Endothelial cell of umbilical vein (primary cell): Measurements from ENCODE around the gene CDC37L1. TPM values are rescaled to one million over a fixed set of nuclear protein-coding genes. Genes with fewer than 3 reads are reported as not detected.

Experiments
- BruUV-seq: library from RNA; stranded (reverse); fragments of 400-500 nt; replicated peaks from 2 replicates; lab custom pipeline; 2021; lab: Mats Ljungman, UMichigan
- CTCF ChIA-PET: fragments of 300-600, 350-600 bp; sonication (Branson Sonifier 250); formaldehyde crosslinking; loops from one replicate; lab custom pipeline; 2021; ENCODE audit warnings: antibody characterized with exemption, inconsistent platforms; lab: Charles Lee
- POLR2A ChIA-PET: fragments of 300-600, 350-600 bp; sonication (Branson Sonifier 250); formaldehyde crosslinking; loops from one replicate; lab custom pipeline; 2021; ENCODE audit warnings: antibody characterized with exemption, inconsistent platforms; lab: Charles Lee
- DNase-seq: peaks from one replicate; pipeline ENCODE4 v3.0.0-alpha.2; 2011; ENCODE audit warnings: low read depth, low spot score
- FAIRE-seq: peaks from 2 replicates; lab custom pipeline; 2011; peaks lifted over from hg19 to GRCh38; lab: Jason Lieb, UNC
- H2AFZ ChIP-seq: 2 replicates; pipeline ENCODE4 v1.6.0; 2012; ENCODE audit warnings: low read depth, low read length, control low read depth, inconsistent platforms
- H3K27ac ChIP-seq: 2 replicates; pipeline ENCODE4 v1.5.1; 2011; ENCODE audit warnings: low read depth, mild to moderate bottlenecking, control low read depth, low read length, moderate library complexity; ENCODE audit not compliant: insufficient read depth
- H3K27me3 ChIP-seq, 2 experiments: 2 replicates each; pipeline versions ENCODE4 v1.6.0 to v1.6.1; 2011; ENCODE audit warnings: low read length in 2 of 2, mixed read lengths in 1 of 2; ENCODE audit not compliant: control insufficient read depth in 2 of 2, insufficient read depth in 2 of 2
- H3K36me3 ChIP-seq, 2 experiments: 2 replicates in 1 of 2; 3 replicates in 1 of 2; pipeline ENCODE4 v1.5.1; 2011; ENCODE audit warnings: low read length in 2 of 2, mild to moderate bottlenecking in 1 of 2, moderate library complexity in 1 of 2; ENCODE audit not compliant: control insufficient read depth in 2 of 2, insufficient read depth in 2 of 2; ENCODE audit errors: extremely low read depth in 1 of 2
- H3K4me1 ChIP-seq: 3 replicates; pipeline ENCODE4 v1.5.1; 2011; ENCODE audit warnings: mild to moderate bottlenecking, low read length; ENCODE audit not compliant: control insufficient read depth, insufficient read depth; ENCODE audit errors: extremely low read depth
- H3K4me2 ChIP-seq: 2 replicates; pipeline ENCODE4 v1.6.1; 2011; ENCODE audit warnings: low read length, control low read depth, mixed read lengths; ENCODE audit not compliant: insufficient read depth
- H3K4me3 ChIP-seq, 3 experiments: fragments of 200-600 bp in 1 of 3; sonication (generic), shearing (Covaris generic) in 1 of 3; replicated peaks in 1 of 3; 2 replicates each; pipeline ENCODE4 v1.5.1; 2011 to 2016; ENCODE audit warnings: control low read depth in 3 of 3, low read length in 3 of 3, mild to moderate bottlenecking in 2 of 3, inconsistent platforms in 1 of 3, low read depth in 1 of 3, moderate library complexity in 1 of 3; ENCODE audit not compliant: insufficient read depth in 1 of 3
- H3K79me2 ChIP-seq: 2 replicates; pipeline ENCODE4 v1.6.0; 2012; ENCODE audit warnings: low read length, inconsistent platforms; ENCODE audit not compliant: control insufficient read depth, insufficient read depth
- H3K9ac ChIP-seq: replicated peaks from 2 replicates; pipeline ENCODE3; 2011; ENCODE audit warnings: low read length, control low read depth; ENCODE audit not compliant: insufficient read depth; ENCODE audit errors: extremely low read depth
- H3K9me1 ChIP-seq: replicated peaks from 3 replicates; pipeline ENCODE4 v1.6.0; 2011; ENCODE audit warnings: mild to moderate bottlenecking, low read length; ENCODE audit not compliant: control insufficient read depth, insufficient read depth; ENCODE audit errors: extremely low read depth
- H3K9me3 ChIP-seq: replicated peaks from 2 replicates; pipeline ENCODE4 v1.5.1; 2012; ENCODE audit warnings: low read length, inconsistent platforms; ENCODE audit not compliant: control insufficient read depth, insufficient read depth
- H4K20me1 ChIP-seq: replicated peaks from 2 replicates; pipeline ENCODE3; 2011; ENCODE audit warnings: mild to moderate bottlenecking, low read length; ENCODE audit not compliant: control insufficient read depth, insufficient read depth; ENCODE audit errors: extremely low read depth
- CTCF ChIP-seq, 2 donors: IDR thresholded peaks; 1 replicate in 1 of 2; 2 replicates in 1 of 2; pipeline ENCODE4 v1.5.1; 2011; ENCODE audit warnings: low read length in 2 of 2, mild to moderate bottlenecking in 2 of 2, moderate library complexity in 2 of 2, control low read depth in 1 of 2, inconsistent platforms in 1 of 2, low read depth in 1 of 2; ENCODE audit not compliant: insufficient read depth in 1 of 2; ENCODE audit errors: extremely low read depth in 1 of 2
- EZH2 ChIP-seq: IDR thresholded peaks from 2 replicates; pipeline ENCODE4 v1.6.1; 2012; ENCODE audit warnings: borderline replicate concordance, low read depth, mild to moderate bottlenecking, moderate library complexity, low read length, inconsistent platforms; ENCODE audit not compliant: severe bottlenecking
- FOS ChIP-seq: IDR thresholded peaks from 2 replicates; pipeline ENCODE4 v1.6.1; 2011; ENCODE audit warnings: mild to moderate bottlenecking, low read length, moderate library complexity, borderline replicate concordance; ENCODE audit not compliant: insufficient read depth
- GATA2 ChIP-seq: IDR thresholded peaks from 2 replicates; pipeline ENCODE4 v1.7.0; 2011; ENCODE audit warnings: low read depth, mild to moderate bottlenecking, moderate library complexity, mixed read lengths, low read length; ENCODE audit not compliant: insufficient read length, insufficient read depth
- JUN ChIP-seq: IDR thresholded peaks from 2 replicates; pipeline ENCODE4 v1.6.1; 2011; ENCODE audit warnings: borderline replicate concordance, low read depth; ENCODE audit not compliant: insufficient read length, insufficient read depth
- MAX ChIP-seq: IDR thresholded peaks from 2 replicates; pipeline ENCODE4 v1.6.1; 2011; ENCODE audit not compliant: insufficient read depth, insufficient read length
- MYC ChIP-seq: IDR thresholded peaks from one replicate; pipeline ENCODE4 v1.6.1; 2011; ENCODE audit warnings: mild to moderate bottlenecking, low read depth, low read length
- POLR2A ChIP-seq: IDR thresholded peaks from 2 replicates; pipeline ENCODE4 v1.6.1; 2012; ENCODE audit warnings: low read depth, mild to moderate bottlenecking, control low read depth, low read length
- POLR2AphosphoS5 ChIP-seq: IDR thresholded peaks from 2 replicates; pipeline ENCODE4 v1.6.1; 2012; ENCODE audit warnings: low read depth, mild to moderate bottlenecking, control low read depth, low read length, moderate library complexity; ENCODE audit not compliant: insufficient read depth
- dilution Hi-C: fragments of 300-500 bp; cut with MboI; formaldehyde crosslinking; loops from one replicate; pipeline ENCODE4 v1.15.0; 2019; ENCODE audit warnings: low sequenced_read_pairs; ENCODE audit not compliant: extremely low pct_ligation_motif_present
- intact Hi-C: fragments of 100-400 bp; cut with micrococcal nuclease; formaldehyde crosslinking; loops from one replicate; pipeline ENCODE4 v1.10.0; 2022
- polyA plus RNA-seq, 4 experiments: library from polyadenylated mRNA; depleted of rRNA in 3 of 4; stranded (reverse) in 3 of 4; unstranded in 1 of 4; fragments of >200 nt; gene quantifications; 2 replicates each; pipeline versions ENCODE4 v1.2.1 to v1.2.3, GENCODE V29; 2011 to 2012; ENCODE audit warnings: missing spikeins in 1 of 4
- total RNA-seq: library from RNA; stranded (reverse); gene quantifications from 2 replicates; pipeline ENCODE4 v1.2.3, GENCODE V29; 2021

CDC37L1 gene
- total and polyA plus RNA-seq, 2 donors (not counting 3 experiments of a cell fraction or from before 2014, with no cell fraction given), result 2.6 to 6.8 TPM

- no TSS peak for BruUV-seq
- Histone ChIP-seq H3K79me2 (peaks cover 3% of the 10 kb centered on the region), H2AFZ (no peak overlapping the region), H4K20me1 (no peaks in the 10 kb centered on the region), H3K9ac (no peak overlapping the region), H3K9me3 (no peaks in the 10 kb centered on the region), H3K4me3 (no peak overlapping the region), H3K9me1 (no peaks in the 10 kb centered on the region), H3K27ac (no peak overlapping the region), H3K36me3 (peaks cover 0 to 8% of the 10 kb centered on the region in 2 experiments), H3K27me3 (no peaks in the 10 kb centered on the region), H3K4me2 (no peak overlapping the region), H3K4me1 (no peaks in the 10 kb centered on the region)
- ChIA-PET POLR2A (no interaction called here), CTCF (no interaction called here)
- dilution Hi-C loops (no loop called here), intact Hi-C loops (no loop called here)
- DNase-seq, result no peak
- FAIRE-seq, result no peak
- TF ChIP-seq FOS, result no peak
- TF ChIP-seq GATA2, result no peak
- TF ChIP-seq EZH2, result no peak
- no peak for TF ChIP-seq MAX
- no peak for TF ChIP-seq JUN
- no peak for TF ChIP-seq CTCF (IDR thresholded peaks at IDR 0.05; ENCODE audit: extremely low read depth in 1 of 2, insufficient read depth in 1 of 2, low read depth in 1 of 2, low read length in 2 of 2)
- TF ChIP-seq POLR2AphosphoS5, result no peak
- no peak for TF ChIP-seq POLR2A
- TF ChIP-seq MYC, result no peak
Measured at GRCh38 chr9:4700091-4700490, 20.7 kb downstream of the CDC37L1 start.
